Sigmoid colon (tissue), 7 donors: ENCODE results near the gene MBD4. TPM values are rescaled to one million over a fixed set of nuclear protein-coding genes. Genes with fewer than 3 reads are reported as not detected.

Experiments used
- DNase-seq: peaks from one replicate; pipeline ENCODE4 v3.0.0-alpha.2; 2019
- H3K27ac ChIP-seq, 4 donors: fragments of 200-600 bp; sonication (generic); one replicate each; pipeline ENCODE4 v1.5.1; 2016 to 2019; ENCODE audit warnings: mild to moderate bottlenecking in 1 of 4
- H3K27me3 ChIP-seq, 3 donors: fragments of 200-600 bp; sonication (generic); one replicate each; pipeline ENCODE4 v1.5.1; 2019; ENCODE audit warnings: mild to moderate bottlenecking in 1 of 3
- H3K36me3 ChIP-seq, 4 donors: fragments of 200-600 bp; sonication (generic); one replicate each; pipeline ENCODE4 v1.5.1; 2016 to 2019
- H3K4me1 ChIP-seq, 4 donors: fragments of 200-600 bp; sonication (generic); one replicate each; pipeline ENCODE4 v1.5.1; 2017 to 2019
- H3K4me3 ChIP-seq, 4 donors: fragments of 200-600 bp; sonication (generic); one replicate each; pipeline ENCODE4 v1.5.1; 2017 to 2019; ENCODE audit warnings: mild to moderate bottlenecking in 2 of 4, moderate library complexity in 1 of 4
- H3K9me3 ChIP-seq, 4 donors: fragments of 200-600 bp in 3 of 4; sonication (generic) in 3 of 4; one replicate each; pipeline versions ENCODE4 v1.5.1 to v1.6.1; 2013 to 2019
- EP300 ChIP-seq, 4 donors: sonication (generic); formaldehyde crosslinking; IDR thresholded peaks; one replicate each; pipeline ENCODE4 v1.6.1; 2017; ENCODE audit warnings: antibody characterized with exemption in 4 of 4
- POLR2A ChIP-seq, 2 donors: fragments of 450-650 bp; IDR thresholded peaks; one replicate each; pipeline ENCODE4 v1.6.1; 2016; ENCODE audit warnings: antibody characterized with exemption in 2 of 2, mild to moderate bottlenecking in 2 of 2, moderate library complexity in 2 of 2
- POLR2AphosphoS5 ChIP-seq, 4 donors: sonication (generic); formaldehyde crosslinking; IDR thresholded peaks; one replicate each; pipeline ENCODE4 v1.6.1; 2017; ENCODE audit warnings: antibody characterized with exemption in 4 of 4
- WGBS, 2 donors: extraction: QIAGEN DNeasy Blood & Tissue Kit; methylation state at CpG; one replicate each; pipeline ENCODE4 v1.1.7; 2013; 5-methylcytosine and 5-hydroxymethylcytosine counted together
- intact Hi-C: fragments of 100-400 bp; cut with DNase I; formaldehyde crosslinking; loops from one replicate; pipeline ENCODE4 v1.15.1; 2023
- polyA plus RNA-seq, 3 donors: library from polyadenylated mRNA; stranded (reverse); fragments of 200-250 nt; gene quantifications; one replicate each; pipeline ENCODE4 v1.2.3, GENCODE V29; 2013
- total RNA-seq, 4 donors: library from RNA; depleted of rRNA; stranded (reverse); fragments of >200 nt; gene quantifications; one replicate each; pipeline ENCODE4 v1.1.0, GENCODE V29; 2016
- TF ChIP-seq, protein P1 (sequence below), 4 experiments: fragments of 450-650 bp in 3 of 4; fragments of 200-600 bp in 1 of 4; IDR thresholded peaks; one replicate each; pipeline ENCODE4 v1.5.1; 2016 to 2019; ENCODE audit warnings: antibody characterized with exemption in 4 of 4, mild to moderate bottlenecking in 3 of 4, moderate library complexity in 2 of 4
- donor health status: healthy with polysubstance abuse.
- donor health status: Bipolar disorder and iron deficiency.
- donor health status: healthy.

Gene MBD4
- total and polyA plus RNA-seq, 7 donors: 11.8 to 21.6 (median 15.8) TPM

DNA sequence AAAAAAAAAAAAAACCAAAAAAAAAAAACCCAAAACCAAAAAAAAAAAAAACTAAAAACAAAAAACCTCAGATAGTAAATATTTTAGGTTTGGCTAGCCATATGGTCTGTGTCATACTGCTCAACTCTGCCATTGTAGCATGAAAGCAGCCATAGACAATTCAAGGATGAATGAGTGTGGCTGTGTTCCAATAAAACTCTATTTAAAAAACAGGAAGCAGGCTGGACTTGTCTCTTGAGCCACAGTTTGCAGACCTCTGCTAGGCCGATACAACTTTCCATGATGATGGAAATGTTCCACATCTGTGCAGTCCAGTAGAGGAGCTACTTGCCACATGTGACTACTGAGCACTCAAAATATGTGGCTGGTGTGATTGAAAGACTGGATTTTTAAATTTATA lies 22.4 kb downstream of the MBD4 start:
- Histone ChIP-seq H3K36me3 (no peaks in the 10 kb centered on the region), H3K9me3 (no peaks in the 10 kb centered on the region), H3K4me3 (no peak overlapping the region), H3K4me1 (no peaks in the 10 kb centered on the region), H3K27ac (peak overlapping the region in 3 of 4 donors; percentile 13 to 40 (median 32)), H3K27me3 (no peaks in the 10 kb centered on the region)
- no peak for TF ChIP-seq POLR2A (IDR thresholded peaks at IDR 0.05)
- no peak for TF ChIP-seq POLR2AphosphoS5 (IDR thresholded peaks at IDR 0.05)
- TF ChIP-seq, protein P1, sequence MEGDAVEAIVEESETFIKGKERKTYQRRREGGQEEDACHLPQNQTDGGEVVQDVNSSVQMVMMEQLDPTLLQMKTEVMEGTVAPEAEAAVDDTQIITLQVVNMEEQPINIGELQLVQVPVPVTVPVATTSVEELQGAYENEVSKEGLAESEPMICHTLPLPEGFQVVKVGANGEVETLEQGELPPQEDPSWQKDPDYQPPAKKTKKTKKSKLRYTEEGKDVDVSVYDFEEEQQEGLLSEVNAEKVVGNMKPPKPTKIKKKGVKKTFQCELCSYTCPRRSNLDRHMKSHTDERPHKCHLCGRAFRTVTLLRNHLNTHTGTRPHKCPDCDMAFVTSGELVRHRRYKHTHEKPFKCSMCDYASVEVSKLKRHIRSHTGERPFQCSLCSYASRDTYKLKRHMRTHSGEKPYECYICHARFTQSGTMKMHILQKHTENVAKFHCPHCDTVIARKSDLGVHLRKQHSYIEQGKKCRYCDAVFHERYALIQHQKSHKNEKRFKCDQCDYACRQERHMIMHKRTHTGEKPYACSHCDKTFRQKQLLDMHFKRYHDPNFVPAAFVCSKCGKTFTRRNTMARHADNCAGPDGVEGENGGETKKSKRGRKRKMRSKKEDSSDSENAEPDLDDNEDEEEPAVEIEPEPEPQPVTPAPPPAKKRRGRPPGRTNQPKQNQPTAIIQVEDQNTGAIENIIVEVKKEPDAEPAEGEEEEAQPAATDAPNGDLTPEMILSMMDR (IDR thresholded peaks at IDR 0.05): no peak
- no peak for TF ChIP-seq EP300 (IDR thresholded peaks at IDR 0.05)
- intact Hi-C loops: no loop called here
- WGBS, 2 donors: 68 to 76% methylated on average over 1 of the region's 1 CpG
- DNase-seq: no peak

DNA sequence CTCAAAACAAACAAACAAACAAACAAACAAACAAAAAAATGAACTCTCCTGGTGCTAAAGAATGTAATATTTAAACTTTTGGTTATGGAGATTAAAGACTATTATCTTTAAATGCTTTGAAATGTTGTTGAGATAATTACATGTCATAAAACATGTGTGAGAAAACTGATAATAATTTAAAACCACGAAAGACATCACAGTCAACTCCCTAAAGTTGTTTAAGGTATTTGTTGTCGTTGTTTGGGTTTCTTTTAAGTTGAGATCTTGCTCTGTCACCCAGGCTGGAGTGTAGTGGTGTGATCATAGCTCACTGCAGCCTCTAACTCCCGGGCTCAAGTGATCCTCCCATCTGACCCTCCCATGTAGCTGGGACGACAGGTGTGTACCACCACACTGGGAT lies 23.3 kb downstream of the MBD4 start:
- no peaks in the 10 kb centered on the region for H3K27me3 ChIP-seq
- no peak overlapping the region for H3K27ac ChIP-seq
- no peaks in the 10 kb centered on the region for H3K9me3 ChIP-seq
- no peak for DNase-seq
- H3K36me3 ChIP-seq: no peaks in the 10 kb centered on the region
- H3K4me1 ChIP-seq: no peaks in the 10 kb centered on the region
- TF ChIP-seq POLR2A (IDR thresholded peaks at IDR 0.05): no peak
- no peak for TF ChIP-seq EP300 (IDR thresholded peaks at IDR 0.05)
- TF ChIP-seq, protein P1 (IDR thresholded peaks at IDR 0.05): no peak
- TF ChIP-seq POLR2AphosphoS5 (IDR thresholded peaks at IDR 0.05): no peak
- intact Hi-C loops: no loop called here
- 63 to 87% methylated on average over 4 of the region's 4 CpGs for WGBS, 2 donors
- H3K4me3 ChIP-seq: no peak overlapping the region

- no peaks in the 10 kb centered on the region for H3K36me3 ChIP-seq
- no peak overlapping the region for H3K4me3 ChIP-seq
- H3K27me3 ChIP-seq: no peaks in the 10 kb centered on the region
- 85 to 89% methylated on average over 6 of the region's 6 CpGs for WGBS, 2 donors
- no peak overlapping the region for H3K27ac ChIP-seq
- no peaks in the 10 kb centered on the region for H3K9me3 ChIP-seq
- no peaks in the 10 kb centered on the region for H3K4me1 ChIP-seq
- no peak for DNase-seq
- no peak for TF ChIP-seq POLR2A (IDR thresholded peaks at IDR 0.05)
- TF ChIP-seq, protein P1 (IDR thresholded peaks at IDR 0.05): no peak
- no peak for TF ChIP-seq POLR2AphosphoS5 (IDR thresholded peaks at IDR 0.05)
- no peak for TF ChIP-seq EP300 (IDR thresholded peaks at IDR 0.05)
- intact Hi-C loops: no loop called here
These were observed 23.9 kb downstream of the MBD4 start for GRCh38 chr3:129415830-129416229.

DNA sequence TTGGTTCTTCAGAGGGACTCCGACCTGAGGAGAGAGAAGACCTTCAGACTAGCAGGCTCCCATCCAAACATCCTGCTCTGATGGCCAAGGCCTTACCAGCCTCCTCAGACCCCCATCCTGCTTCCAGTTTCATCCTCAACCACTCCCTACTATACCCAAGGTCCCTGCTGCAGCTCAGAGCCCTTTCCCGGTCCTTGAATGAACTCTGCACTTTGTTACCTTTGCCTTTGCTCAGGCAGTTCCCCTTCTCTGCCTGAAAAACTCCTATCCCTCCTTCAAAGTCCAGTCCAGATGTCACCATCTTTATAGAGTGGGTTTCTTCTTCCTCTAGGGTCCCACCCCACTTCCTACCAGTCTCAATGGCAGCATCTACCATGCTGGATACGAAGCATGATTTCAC lies 24.4 kb downstream of the MBD4 start:
- Histone ChIP-seq H3K4me1 (no peaks in the 10 kb centered on the region), H3K36me3 (no peaks in the 10 kb centered on the region), H3K9me3 (no peaks in the 10 kb centered on the region), H3K27me3 (no peaks in the 10 kb centered on the region), H3K4me3 (no peak overlapping the region), H3K27ac (no peak overlapping the region)
- intact Hi-C loops: no loop called here
- no peak for DNase-seq
- TF ChIP-seq, protein P1 (IDR thresholded peaks at IDR 0.05): no peak
- no peak for TF ChIP-seq POLR2AphosphoS5 (IDR thresholded peaks at IDR 0.05)
- TF ChIP-seq POLR2A (IDR thresholded peaks at IDR 0.05): no peak
- TF ChIP-seq EP300 (IDR thresholded peaks at IDR 0.05): no peak
- 82 to 91% methylated on average over 3 of the region's 3 CpGs for WGBS, 2 donors
